Spleen (tissue), 7 donors: ENCODE measurements around the gene CABP1.

Experiments
- CTCF ChIP-seq, 11 experiments: fragments of 200-600 bp in 7 of 11; fragments of 450-650 bp in 4 of 11; sonication (generic) in 4 of 11; IDR thresholded peaks in 8 of 11; conservative IDR thresholded peaks in 3 of 11; 1 replicate in 7 of 11; 2 replicates in 4 of 11; pipeline versions ENCODE4 v1.4.0 to v1.8.0; 2016 to 2021; ENCODE audit warnings: antibody characterized with exemption in 11 of 11, inconsistent platforms in 4 of 11, mild to moderate bottlenecking in 1 of 11
- POLR2A ChIP-seq, 3 donors: fragments of 450-650 bp; IDR thresholded peaks; one replicate each; pipeline ENCODE4 v1.5.1; 2017; ENCODE audit warnings: antibody characterized with exemption in 3 of 3, mild to moderate bottlenecking in 1 of 3
- POLR2AphosphoS5 ChIP-seq, 3 donors: sonication (generic); formaldehyde crosslinking; IDR thresholded peaks; one replicate each; pipeline ENCODE4 v1.5.1; 2017; ENCODE audit warnings: antibody characterized with exemption in 3 of 3
- donor health status: DM: no; HTN: no; CAD: no; lungs with moderate emphysema.
- donor health status: DM: no; HTN: no; CAD: no.
- donor health status: DM: no; HTN: no; CAD: no.

DNA sequence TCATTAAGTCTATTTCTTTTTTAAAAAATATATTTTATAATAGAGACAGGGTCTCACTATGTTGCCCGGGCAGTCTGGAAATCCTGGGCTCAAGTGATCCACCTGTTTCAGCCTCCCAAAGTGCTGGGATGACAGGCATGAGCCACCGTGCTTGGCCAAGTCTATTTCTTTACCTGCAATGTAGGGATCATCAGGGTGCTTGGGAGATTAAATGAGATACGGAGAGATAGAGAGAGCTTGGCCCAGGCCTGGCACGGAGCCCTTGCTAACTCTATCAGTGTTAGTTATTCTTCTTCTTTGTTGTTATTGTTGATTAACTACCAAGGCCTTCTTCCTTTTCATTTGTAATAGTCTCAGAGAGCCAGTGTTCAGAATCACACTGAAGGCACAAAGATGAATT is 3.1 kb downstream of the CABP1 start:
- no peak for TF ChIP-seq CTCF (IDR thresholded peaks at IDR 0.05 in 8 of 11, conservative IDR thresholded peaks at IDR 0.05 in 3 of 11)
- TF ChIP-seq POLR2A (IDR thresholded peaks at IDR 0.05), result no peak
- no peak for TF ChIP-seq POLR2AphosphoS5 (IDR thresholded peaks at IDR 0.05)
